Fibroblast of lung (primary cell): Measurements from ENCODE around the gene AKAP13. TPM values are rescaled to one million over a fixed set of nuclear protein-coding genes. Genes with fewer than 3 reads are reported as not detected.

Source experiments
- DNase-seq, 2 donors: peaks; one replicate each; pipeline versions ENCODE4 v3.0.0 to v3.0.0-alpha.2; 2010; ENCODE audit warnings: low read depth in 2 of 2
- H2AFZ ChIP-seq: 2 replicates; pipeline ENCODE4 v1.5.1; 2012; ENCODE audit warnings: low read length, control low read depth, inconsistent platforms
- H3K27ac ChIP-seq: 2 replicates; pipeline ENCODE4 v1.5.1; 2011; ENCODE audit warnings: low read length, control low read depth; ENCODE audit not compliant: insufficient read depth
- H3K27me3 ChIP-seq: 2 replicates; pipeline ENCODE4 v1.5.1; 2011; ENCODE audit warnings: mild to moderate bottlenecking, low read length; ENCODE audit not compliant: control insufficient read depth, insufficient read depth
- H3K36me3 ChIP-seq: 2 replicates; pipeline ENCODE4 v1.5.1; 2011; ENCODE audit warnings: low read length; ENCODE audit not compliant: control insufficient read depth, insufficient read depth
- H3K4me1 ChIP-seq: 2 replicates; pipeline ENCODE4 v1.5.1; 2011; ENCODE audit warnings: low read length; ENCODE audit not compliant: control insufficient read depth, insufficient read depth; ENCODE audit errors: extremely low read depth
- H3K4me2 ChIP-seq: 2 replicates; pipeline ENCODE4 v1.5.1; 2011; ENCODE audit warnings: low read length, control low read depth; ENCODE audit not compliant: insufficient read depth; ENCODE audit errors: extremely low read depth
- H3K4me3 ChIP-seq, 4 experiments: fragments of 200-600 bp in 1 of 4; sonication (generic) in 1 of 4; replicated peaks in 1 of 4; 2 replicates each; pipeline ENCODE4 v1.5.1; 2011 to 2016; ENCODE audit warnings: low read length in 4 of 4, low read depth in 3 of 4, mild to moderate bottlenecking in 3 of 4, control low read depth in 2 of 4, inconsistent platforms in 1 of 4, mixed read lengths in 1 of 4; ENCODE audit not compliant: insufficient read depth in 1 of 4; ENCODE audit errors: control extremely low read depth in 1 of 4
- H3K79me2 ChIP-seq: 2 replicates; pipeline ENCODE4 v1.5.1; 2012; ENCODE audit warnings: mild to moderate bottlenecking, low read length, inconsistent platforms; ENCODE audit not compliant: control insufficient read depth, insufficient read depth
- H3K9ac ChIP-seq: 2 replicates; pipeline ENCODE4 v1.5.1; 2011; ENCODE audit warnings: mild to moderate bottlenecking, low read length, control low read depth; ENCODE audit not compliant: insufficient read depth
- H3K9me3 ChIP-seq: 2 replicates; pipeline ENCODE4 v1.5.1; 2012; ENCODE audit warnings: low read depth, low read length; ENCODE audit not compliant: control insufficient read depth, insufficient read depth
- H4K20me1 ChIP-seq: 2 replicates; pipeline ENCODE4 v1.5.1; 2011; ENCODE audit warnings: low read length; ENCODE audit not compliant: control insufficient read depth, insufficient read depth; ENCODE audit errors: extremely low read depth
- CTCF ChIP-seq, 2 donors: IDR thresholded peaks in 1 of 2; conservative IDR thresholded peaks in 1 of 2; 1 replicate in 1 of 2; 2 replicates in 1 of 2; pipeline ENCODE4 v1.5.1; 2011 to 2012; ENCODE audit warnings: low read length in 2 of 2, control low read depth in 1 of 2, inconsistent platforms in 1 of 2, low read depth in 1 of 2, mild to moderate bottlenecking in 1 of 2
- EZH2 ChIP-seq: IDR thresholded peaks from 2 replicates; pipeline ENCODE4 v1.5.1; 2012; ENCODE audit warnings: low read length, control low read depth, mild to moderate bottlenecking; ENCODE audit errors: missing control alignments
- polyA plus RNA-seq, 2 donors: library from polyadenylated mRNA; depleted of rRNA in 1 of 2; stranded (reverse) in 1 of 2; unstranded in 1 of 2; fragments of >200 nt; gene quantifications; 2 replicates each; pipeline ENCODE4 v1.2.1, GENCODE V29; 2011 to 2012; ENCODE audit warnings: missing spikeins in 1 of 2
- total RNA-seq: library from RNA; depleted of rRNA; stranded (reverse); fragments of >200 nt; gene quantifications from 2 replicates; pipeline ENCODE4 v1.2.1, GENCODE V29; 2014

The AKAP13 gene
- total and polyA plus RNA-seq, 2 donors (not counting 1 experiment from before 2014, with no cell fraction given) = 8.3 to 68.4 TPM

GRCh38 chr15:85579957-85580694 is 199.7 kb downstream of the AKAP13 start:
- no peak overlapping the region for H3K4me3 ChIP-seq
- H3K9ac ChIP-seq = no peak overlapping the region
- no peaks in the 10 kb centered on the region for H3K9me3 ChIP-seq
- no peak overlapping the region for H3K27ac ChIP-seq
- H4K20me1 ChIP-seq = no peaks in the 10 kb centered on the region
- peaks cover 5% of the 10 kb centered on the region for H3K4me1 ChIP-seq
- H3K79me2 ChIP-seq = peaks cover 9% of the 10 kb centered on the region
- peaks cover 2% of the 10 kb centered on the region for H3K36me3 ChIP-seq
- no peak overlapping the region for H3K4me2 ChIP-seq
- no peaks in the 10 kb centered on the region for H3K27me3 ChIP-seq
- TF ChIP-seq CTCF (conservative IDR thresholded peaks at IDR 0.05 in 1 of 2, IDR thresholded peaks at IDR 0.05 in 1 of 2; ENCODE audit: low read depth in 1 of 2, low read length in 2 of 2) (no peak), EZH2 (no peak)
- DNase-seq = peak in 1 of 2 donors; percentile 76
- H2AFZ ChIP-seq = no peak overlapping the region

- no peak for DNase-seq
- no peak overlapping the region for H2AFZ ChIP-seq
- no peak overlapping the region for H3K27ac ChIP-seq
Measured at GRCh38 chr15:85580879-85581278, 200.5 kb downstream of the AKAP13 start.

GRCh38 chr15:85581495-85581894 is 201.1 kb downstream of the AKAP13 start:
- H3K79me2 ChIP-seq = peaks cover 16% of the 10 kb centered on the region
- H3K9me3 ChIP-seq = no peaks in the 10 kb centered on the region
- peaks cover 5% of the 10 kb centered on the region for H3K4me1 ChIP-seq
- peak overlapping the region; percentile 78 for H3K27ac ChIP-seq
- H3K27me3 ChIP-seq = no peaks in the 10 kb centered on the region
- H3K9ac ChIP-seq = no peak overlapping the region
- peaks cover 2% of the 10 kb centered on the region for H3K36me3 ChIP-seq
- no peak overlapping the region for H3K4me3 ChIP-seq
- no peak for DNase-seq
- H2AFZ ChIP-seq = no peak overlapping the region
- no peaks in the 10 kb centered on the region for H4K20me1 ChIP-seq
- no peak for TF ChIP-seq CTCF (conservative IDR thresholded peaks at IDR 0.05 in 1 of 2, IDR thresholded peaks at IDR 0.05 in 1 of 2; ENCODE audit: low read depth in 1 of 2, low read length in 2 of 2)
- TF ChIP-seq EZH2 = no peak
- H3K4me2 ChIP-seq = no peak overlapping the region

More at GRCh38 chr15:85580879-85581278, 200.5 kb downstream of the AKAP13 start:
- peaks cover 5% of the 10 kb centered on the region for H3K4me1 ChIP-seq
- TF ChIP-seq CTCF (conservative IDR thresholded peaks at IDR 0.05 in 1 of 2, IDR thresholded peaks at IDR 0.05 in 1 of 2; ENCODE audit: low read depth in 1 of 2, low read length in 2 of 2) = no peak
- no peak for TF ChIP-seq EZH2
- no peak overlapping the region for H3K4me2 ChIP-seq
- H3K4me3 ChIP-seq = no peak overlapping the region
- H3K36me3 ChIP-seq = peaks cover 2% of the 10 kb centered on the region
- no peaks in the 10 kb centered on the region for H3K27me3 ChIP-seq
- H3K9me3 ChIP-seq = no peaks in the 10 kb centered on the region
- no peaks in the 10 kb centered on the region for H4K20me1 ChIP-seq
- no peak overlapping the region for H3K9ac ChIP-seq
- peaks cover 16% of the 10 kb centered on the region for H3K79me2 ChIP-seq
